ENCODE measurements around the gene GABBR2. TPM values are rescaled to one million over a fixed set of nuclear protein-coding genes. Genes with fewer than 3 reads are reported as not detected.
A peak's percentile ranks its signal among the peaks of the same experiment; 100 is the strongest.

The GABBR2 gene
- total and polyA plus RNA-seq, 2 of the 8 experiments (the other 6 are each of a cell fraction or from before 2014, with no cell fraction given) = 0.50 to 1.2 TPM

- no peak overlapping the region for H2BK15ac ChIP-seq (ENCODE audit: low read length)
- H3K4me3 ChIP-seq (ENCODE audit: extremely low read depth in 1 of 4, insufficient read depth in 2 of 4, low read depth in 3 of 4, low read length in 4 of 4) = no peak overlapping the region
- H3K9ac ChIP-seq (replicated peaks in 1 of 4; ENCODE audit: extremely low read depth in 1 of 4, low read depth in 3 of 4, low read length in 3 of 4) = no peak overlapping the region
- no peak overlapping the region for H3K23ac ChIP-seq (ENCODE audit: insufficient read length)
- no peaks in the 10 kb centered on the region for H3K79me1 ChIP-seq (ENCODE audit: low read depth, low read length)
- CTCF ChIA-PET (ENCODE audit: partially characterized antibody) = interaction anchor here (0.8 to 6.0 kb wide), 8 partner anchors 11 to 333 kb away, joined by 3 to 29 read pairs (median 6); no protein-coding TSS in a partner anchor
- no peak overlapping the region for H2BK5ac ChIP-seq (ENCODE audit: low read depth, low read length)
- no peak overlapping the region for H3K18ac ChIP-seq (ENCODE audit: extremely low read depth, low read length)
- no peak overlapping the region; the same call in 1 of the 2 replicates for H2BK12ac ChIP-seq (ENCODE audit: low read depth, low read length)
- no peaks in the 10 kb centered on the region for H3K27me3 ChIP-seq (replicated peaks in 1 of 4; ENCODE audit: control insufficient read depth in 3 of 4, extremely low read depth in 1 of 4, insufficient read depth in 3 of 4, low read length in 3 of 4)
- DNase-seq (ENCODE audit: low read depth in 1 of 2, low spot score in 2 of 2) (no peak), FAIRE-seq (peak; percentile 7)
- H2BK120ac ChIP-seq (replicated peaks; ENCODE audit: low read depth, low read length) = no peak overlapping the region
- no peak overlapping the region for H3K14ac ChIP-seq (ENCODE audit: insufficient read length)
- H4K8ac ChIP-seq (ENCODE audit: extremely low read depth, insufficient read depth, low read length) = no peak overlapping the region
- no peak overlapping the region for H4K91ac ChIP-seq (replicated peaks; ENCODE audit: insufficient read length, low read length)
- H3K4ac ChIP-seq (replicated peaks; ENCODE audit: insufficient read length, low read depth, low read length) = no peak overlapping the region
- H2BK20ac ChIP-seq (ENCODE audit: low read length) = no peak overlapping the region
- no peaks in the 10 kb centered on the region for H3K4me1 ChIP-seq (replicated peaks in 1 of 4; ENCODE audit: control insufficient read depth in 3 of 4, insufficient read depth in 4 of 4, low read length in 3 of 4)
- H3K9me3 ChIP-seq (ENCODE audit: insufficient read depth in 2 of 2, low read depth in 1 of 2, low read length in 1 of 2) = no peaks in the 10 kb centered on the region
- H3K23me2 ChIP-seq (ENCODE audit: low read depth, low read length) = peaks cover 6% of the 10 kb centered on the region; the same call in 1 of the 2 replicates
- no peak overlapping the region for H3K4me2 ChIP-seq (ENCODE audit: insufficient read depth in 1 of 2, low read depth in 2 of 2, low read length in 2 of 2)
- no peak overlapping the region for H2AFZ ChIP-seq (ENCODE audit: low read length)
- no peak overlapping the region for H3K27ac ChIP-seq (ENCODE audit: low read depth, low read length)
- WGBS, 2 experiments (ENCODE audit: extremely low coverage in 1 of 2, insufficient coverage in 1 of 2, insufficient read length in 1 of 2, insufficient replicate concordance in 2 of 2, low coverage in 1 of 2, low lambda C conversion rate in 2 of 2, missing lambda C conversion rate in 1 of 2) = 82% methylated on average over 2 of the region's 2 CpGs; no CpG with 5 or more reads in 1 of the 2 experiments
- H4K20me1 ChIP-seq (replicated peaks in 1 of 2; ENCODE audit: control insufficient read depth in 1 of 2, insufficient read depth in 2 of 2, low read length in 2 of 2) = peaks cover 0 to 4% of the 10 kb centered on the region in 2 experiments
- TF ChIP-seq MAX (IDR thresholded peaks at IDR 0.05) = no peak
- no peaks in the 10 kb centered on the region for H3K79me2 ChIP-seq (ENCODE audit: control insufficient read depth in 1 of 2, insufficient read depth in 2 of 2, low read length in 2 of 2)
- POLR2A ChIA-PET (ENCODE audit: partially characterized antibody) = no interaction called here
- H2AK5ac ChIP-seq (ENCODE audit: low read depth, low read length) = no peak overlapping the region
- no peaks in the 10 kb centered on the region for H3K36me3 ChIP-seq (ENCODE audit: control insufficient read depth in 2 of 4, insufficient read depth in 4 of 4, low read length in 3 of 4)
- no peak overlapping the region for H4K5ac ChIP-seq (ENCODE audit: insufficient read length, low read depth, low read length)
- H3K56ac ChIP-seq (replicated peaks; ENCODE audit: insufficient read length, low read depth, low read length) = no peak overlapping the region
These were observed 266.2 kb downstream of the GABBR2 start for GRCh38 chr9:98442541-98442940.

All from H1 (cell line).